Lower leg skin (tissue), 3 donors: ENCODE data around the gene GDF9.

ENCODE experiments used
- CTCF ChIP-seq, 3 donors: fragments of 450-650 bp; IDR thresholded peaks; one replicate each; pipeline ENCODE4 v1.5.1; 2016; ENCODE audit warnings: antibody characterized with exemption in 3 of 3, mild to moderate bottlenecking in 3 of 3, moderate library complexity in 2 of 3
- POLR2A ChIP-seq, 2 donors: fragments of 450-650 bp; IDR thresholded peaks; one replicate each; pipeline ENCODE4 v1.6.1; 2016 to 2017; ENCODE audit warnings: antibody characterized with exemption in 2 of 2, mild to moderate bottlenecking in 1 of 2, moderate library complexity in 1 of 2

- TF ChIP-seq CTCF (IDR thresholded peaks at IDR 0.05), result no peak
- TF ChIP-seq POLR2A (IDR thresholded peaks at IDR 0.05), result no peak
Measured at GRCh38 chr5:132834057-132834456, 32.2 kb downstream of the GDF9 start.
